Measurements from ENCODE around the gene CLTC. TPM values are rescaled to one million over a fixed set of nuclear protein-coding genes. Genes with fewer than 3 reads are reported as not detected.

CLTC gene
- total and polyA plus RNA-seq, 2 experiments from 2014 or later = 107 to 344 TPM

GRCh38 chr17:59714255-59714654 is 94.6 kb downstream of the CLTC start:
- Histone ChIP-seq H3K4me3 (no peak overlapping the region), H3K4me2 (no peak overlapping the region), H4K20me1 (replicated peaks; ENCODE audit: insufficient read depth) (peaks cover 28% of the 10 kb centered on the region), H3K36me3 (ENCODE audit: insufficient read depth) (no peaks in the 10 kb centered on the region), H3K27me3 (ENCODE audit: insufficient read depth) (no peaks in the 10 kb centered on the region), H3K4me1 (ENCODE audit: insufficient read depth) (no peaks in the 10 kb centered on the region; the same call in 1 of the 2 replicates), H3F3A (replicated peaks; ENCODE audit: low read depth) (no peaks in the 10 kb centered on the region), H3K9me2 (ENCODE audit: insufficient read depth) (no peaks in the 10 kb centered on the region), H3K79me2 (replicated peaks; ENCODE audit: insufficient read depth) (peaks cover 96% of the 10 kb centered on the region), H2AFZ (no peak overlapping the region), H3K27ac (ENCODE audit: low read depth) (0 out of 2 replicates have a peak overlapping the region, but pooled peaks have one; percentile 33)
- no peak for TF ChIP-seq ETS1 (IDR thresholded peaks at IDR 0.05)
- no peak for TF ChIP-seq STAT1 (IDR thresholded peaks at IDR 0.05; ENCODE audit: unreplicated experiment)
- no peak for TF ChIP-seq NANOG (IDR thresholded peaks at IDR 0.05; ENCODE audit: borderline replicate concordance)
- TF ChIP-seq ZNF462 (CRISPR knock-in tag; IDR thresholded peaks at IDR 0.05) = no peak
- TF ChIP-seq CREB1 (CRISPR knock-in tag; IDR thresholded peaks at IDR 0.05; ENCODE audit: low read depth) = no peak
- no peak for TF ChIP-seq JUNB (IDR thresholded peaks at IDR 0.05; ENCODE audit: unreplicated experiment)
- TF ChIP-seq, protein P1, sequence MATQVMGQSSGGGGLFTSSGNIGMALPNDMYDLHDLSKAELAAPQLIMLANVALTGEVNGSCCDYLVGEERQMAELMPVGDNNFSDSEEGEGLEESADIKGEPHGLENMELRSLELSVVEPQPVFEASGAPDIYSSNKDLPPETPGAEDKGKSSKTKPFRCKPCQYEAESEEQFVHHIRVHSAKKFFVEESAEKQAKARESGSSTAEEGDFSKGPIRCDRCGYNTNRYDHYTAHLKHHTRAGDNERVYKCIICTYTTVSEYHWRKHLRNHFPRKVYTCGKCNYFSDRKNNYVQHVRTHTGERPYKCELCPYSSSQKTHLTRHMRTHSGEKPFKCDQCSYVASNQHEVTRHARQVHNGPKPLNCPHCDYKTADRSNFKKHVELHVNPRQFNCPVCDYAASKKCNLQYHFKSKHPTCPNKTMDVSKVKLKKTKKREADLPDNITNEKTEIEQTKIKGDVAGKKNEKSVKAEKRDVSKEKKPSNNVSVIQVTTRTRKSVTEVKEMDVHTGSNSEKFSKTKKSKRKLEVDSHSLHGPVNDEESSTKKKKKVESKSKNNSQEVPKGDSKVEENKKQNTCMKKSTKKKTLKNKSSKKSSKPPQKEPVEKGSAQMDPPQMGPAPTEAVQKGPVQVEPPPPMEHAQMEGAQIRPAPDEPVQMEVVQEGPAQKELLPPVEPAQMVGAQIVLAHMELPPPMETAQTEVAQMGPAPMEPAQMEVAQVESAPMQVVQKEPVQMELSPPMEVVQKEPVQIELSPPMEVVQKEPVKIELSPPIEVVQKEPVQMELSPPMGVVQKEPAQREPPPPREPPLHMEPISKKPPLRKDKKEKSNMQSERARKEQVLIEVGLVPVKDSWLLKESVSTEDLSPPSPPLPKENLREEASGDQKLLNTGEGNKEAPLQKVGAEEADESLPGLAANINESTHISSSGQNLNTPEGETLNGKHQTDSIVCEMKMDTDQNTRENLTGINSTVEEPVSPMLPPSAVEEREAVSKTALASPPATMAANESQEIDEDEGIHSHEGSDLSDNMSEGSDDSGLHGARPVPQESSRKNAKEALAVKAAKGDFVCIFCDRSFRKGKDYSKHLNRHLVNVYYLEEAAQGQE (IDR thresholded peaks at IDR 0.05; ENCODE audit: unreplicated experiment) = no peak
- no peak for TF ChIP-seq POLR2AphosphoS5 (IDR thresholded peaks at IDR 0.05; ENCODE audit: low read depth)
- TF ChIP-seq EZH2 (IDR thresholded peaks at IDR 0.05; ENCODE audit: low read depth, unreplicated experiment) = no peak
- no peak for TF ChIP-seq ZNF114 (CRISPR knock-in tag; IDR thresholded peaks at IDR 0.05)
- no peak for TF ChIP-seq ZNF331 (CRISPR knock-in tag; IDR thresholded peaks at IDR 0.05; ENCODE audit: low read depth)
- no peak for TF ChIP-seq EZH2phosphoT487 (IDR thresholded peaks at IDR 0.05; ENCODE audit: unreplicated experiment)
- no peak for TF ChIP-seq CTCF (conservative IDR thresholded peaks at IDR 0.05; ENCODE audit: low read depth in 2 of 2)
- peaks cover under 1% of the 10 kb centered on the region; the same call in 2 of the 3 replicates for H3K4me1 Mint-ChIP-seq
- no peaks in the 10 kb centered on the region for H3K9me3 Mint-ChIP-seq
- H3K4me3 Mint-ChIP-seq = no peak overlapping the region
- H3K36me3 Mint-ChIP-seq (ENCODE audit: low read depth) = no peaks in the 10 kb centered on the region
- DNase-seq (ENCODE audit: low spot score) = no peak
- H3K27ac Mint-ChIP-seq = no peak overlapping the region
- H3K27me3 Mint-ChIP-seq (ENCODE audit: insufficient read depth, low read depth, poor library complexity) = no peaks in the 10 kb centered on the region
- ATAC-seq = no peak
